Head of caudate nucleus (tissue), 42 donors: Measurements from ENCODE around the gene AANAT.
A peak's percentile ranks its signal among the peaks of the same experiment; 100 is the strongest.
"Not testable (repeated sequence)": the region's sequence is repeated elsewhere in the genome, so short reads cannot be mapped to it uniquely, and the experiment has no call there.

Experiments used
- DNase-seq, 42 donors: peaks; one replicate each; pipeline versions ENCODE4 v3.0.0 to v3.0.0-alpha.2; 2020 to 2021; ENCODE audit warnings: mixed read lengths in 7 of 42
- intact Hi-C: fragments of 100-400 bp; cut with DNase I; formaldehyde crosslinking; loops from one replicate; pipeline ENCODE4 v1.15.0; 2022

AANAT gene

GRCh38 chr17:76497979-76498875 is 30.8 kb downstream of the AANAT start:
- intact Hi-C loops, result no loop called here
- peak in 41 of 42 donors; percentile 38 to 82 (median 63) for DNase-seq

- no peak for DNase-seq
- intact Hi-C loops, result no loop called here
These were observed 31.5 kb downstream of the AANAT start for GRCh38 chr17:76498876-76499251.

- no peak for DNase-seq
- intact Hi-C loops, result no loop called here
These were observed 31.9 kb downstream of the AANAT start for GRCh38 chr17:76499267-76499667.

GRCh38 chr17:76500074-76500746 is 32.8 kb downstream of the AANAT start:
- intact Hi-C loops, result loop anchor here (10.0 kb wide), 1 partner anchor 95 kb away; no protein-coding TSS in a partner anchor
- DNase-seq, result no peak

GRCh38 chr17:76500747-76501017 is 33.3 kb downstream of the AANAT start:
- intact Hi-C loops, result loop anchor here (10.0 kb wide), 1 partner anchor 96 kb away; no protein-coding TSS in a partner anchor

GRCh38 chr17:76501018-76501826 is 33.8 kb downstream of the AANAT start, which contains the start of gene RHBDF2:
TSS of gene RHBDF2 (minus strand) at chr17:76501423. CDS start at chr17:76481524, 19,899 bp downstream.
- peak; percentile 68 to 90 (median 84) for DNase-seq
- intact Hi-C loops, result loop anchor here (10.0 kb wide), 1 partner anchor 96 kb away; no protein-coding TSS in a partner anchor

More at GRCh38 chr17:76500747-76501017, 33.3 kb downstream of the AANAT start:
- no peak for DNase-seq

- DNase-seq, result no peak
- intact Hi-C loops, result loop anchor here (10.0 kb wide), 1 partner anchor 97 kb away; no protein-coding TSS in a partner anchor
These were observed 34.5 kb downstream of the AANAT start for GRCh38 chr17:76501827-76502307.

- intact Hi-C loops, result loop anchor here (10.0 kb wide), 1 partner anchor 98 kb away; no protein-coding TSS in a partner anchor
These were observed 35.2 kb downstream of the AANAT start for GRCh38 chr17:76502341-76503211.

GRCh38 chr17:76504117-76504516 is 36.7 kb downstream of the AANAT start:
- DNase-seq, result no peak
- intact Hi-C loops, result loop anchor here (10.0 kb wide), 1 partner anchor 99 kb away; no protein-coding TSS in a partner anchor

More at GRCh38 chr17:76502341-76503211, 35.2 kb downstream of the AANAT start:
- DNase-seq, result no peak

GRCh38 chr17:76506408-76507345 is 39.3 kb downstream of the AANAT start:
- peak; percentile 60 to 95 (median 88) for DNase-seq
- intact Hi-C loops, result loop anchor here (2.0 to 10.0 kb wide), 2 partner anchors 40 to 102 kb away; partner anchors contain the start of gene AANAT

GRCh38 chr17:76508472-76509063 is 41.2 kb downstream of the AANAT start:
- intact Hi-C loops, result loop anchor here (10.0 kb wide), 1 partner anchor 104 kb away; no protein-coding TSS in a partner anchor
- DNase-seq, result not testable (repeated sequence)

- no peak for DNase-seq
- intact Hi-C loops, result no loop called here
These were observed 43.4 kb downstream of the AANAT start for GRCh38 chr17:76510831-76511244.

- intact Hi-C loops, result no loop called here
- DNase-seq, result no peak
These were observed 44.4 kb downstream of the AANAT start for GRCh38 chr17:76511668-76512365.

- intact Hi-C loops, result no loop called here
- no peak for DNase-seq
These were observed 45.2 kb downstream of the AANAT start for GRCh38 chr17:76512366-76513305.

- DNase-seq, result no peak
- intact Hi-C loops, result no loop called here
These were observed 45.9 kb downstream of the AANAT start for GRCh38 chr17:76513306-76513692.
